Thyroid gland (tissue), 4 donors: ENCODE results near the gene GPC5.

Source experiments
- CTCF ChIP-seq, 6 experiments: fragments of 200-600 bp in 3 of 6; fragments of 450-650 bp in 3 of 6; sonication (generic) in 3 of 6; IDR thresholded peaks; one replicate each; pipeline ENCODE4 v1.5.1; 2016 to 2019; ENCODE audit warnings: antibody characterized with exemption in 6 of 6, mild to moderate bottlenecking in 2 of 6, inconsistent platforms in 1 of 6, moderate library complexity in 1 of 6
- POLR2A ChIP-seq, 2 donors: fragments of 450-650 bp; IDR thresholded peaks; one replicate each; pipeline ENCODE4 v1.6.1; 2017; ENCODE audit warnings: antibody characterized with exemption in 2 of 2, mild to moderate bottlenecking in 2 of 2, moderate library complexity in 1 of 2

- TF ChIP-seq CTCF (IDR thresholded peaks at IDR 0.05): no peak
- TF ChIP-seq POLR2A (IDR thresholded peaks at IDR 0.05): no peak
Observed at GRCh38 chr13:92197669-92198068, 799.2 kb downstream of the GPC5 start.
